Measurements from ENCODE around the gene OR10V1.
A peak's percentile ranks its signal among the peaks of the same experiment; 100 is the strongest.

OR10V1 gene

GRCh38 chr11:59668188-59668949, 45.3 kb downstream of the OR10V1 start:
- no peaks in the 10 kb centered on the region for H3K9me3 ChIP-seq (ENCODE audit: insufficient read depth, low read depth, low read length)
- peaks cover 11% of the 10 kb centered on the region; the same call in 1 of the 2 replicates for H3K4me1 ChIP-seq (ENCODE audit: insufficient read depth, low read length)
- peak overlapping the region; percentile 81 for H3K9ac ChIP-seq (ENCODE audit: low read depth, low read length)
- H3K4me3 ChIP-seq (ENCODE audit: low read length): peak overlapping the region; percentile 64
- peak overlapping the region; percentile 82 for H3K27ac ChIP-seq (ENCODE audit: low read depth, low read length)
- no peaks in the 10 kb centered on the region for H3K27me3 ChIP-seq (ENCODE audit: insufficient read depth, low read length)
- under 1% methylated on average over 39 of the region's 39 CpGs for WGBS
- peaks cover 37% of the 10 kb centered on the region for H3K36me3 ChIP-seq (ENCODE audit: insufficient read depth, low read length)

- peak overlapping the region; percentile 64 for H3K4me3 ChIP-seq (ENCODE audit: low read length)
- H3K9ac ChIP-seq (ENCODE audit: low read depth, low read length): peak overlapping the region; percentile 81; the same call in 1 of the 2 replicates
- H3K27ac ChIP-seq (ENCODE audit: low read depth, low read length): peak overlapping the region; percentile 82; the same call in 1 of the 2 replicates
- no peaks in the 10 kb centered on the region for H3K27me3 ChIP-seq (ENCODE audit: insufficient read depth, low read length)
- peaks cover 42% of the 10 kb centered on the region for H3K36me3 ChIP-seq (ENCODE audit: insufficient read depth, low read length)
- peaks cover 11% of the 10 kb centered on the region; the same call in 1 of the 2 replicates for H3K4me1 ChIP-seq (ENCODE audit: insufficient read depth, low read length)
- 41% methylated on average over 3 of the region's 3 CpGs for WGBS
- H3K9me3 ChIP-seq (ENCODE audit: insufficient read depth, low read depth, low read length): no peaks in the 10 kb centered on the region
Observed at GRCh38 chr11:59667812-59668187, 45.8 kb downstream of the OR10V1 start.

- Histone ChIP-seq H3K27ac (ENCODE audit: low read depth, low read length) (no peak overlapping the region), H3K9me3 (ENCODE audit: insufficient read depth, low read depth, low read length) (no peaks in the 10 kb centered on the region), H3K9ac (ENCODE audit: low read depth, low read length) (no peak overlapping the region), H3K27me3 (ENCODE audit: insufficient read depth, low read length) (no peaks in the 10 kb centered on the region), H3K36me3 (ENCODE audit: insufficient read depth, low read length) (peaks cover 50% of the 10 kb centered on the region), H3K4me1 (ENCODE audit: insufficient read depth, low read length) (peaks cover 11% of the 10 kb centered on the region; the same call in 1 of the 2 replicates), H3K4me3 (ENCODE audit: low read length) (no peak overlapping the region)
- 97% methylated on average over 1 of the region's 1 CpG for WGBS
Observed at GRCh38 chr11:59666969-59667368, 46.7 kb downstream of the OR10V1 start.
